HEK293T (cell line): ENCODE measurements around the gene ACOX3.

ENCODE experiments used
- BHLHE40 ChIP-seq: fragments of 450-650 bp; IDR thresholded peaks from 2 replicates; pipeline ENCODE4 v1.6.1; 2016; ENCODE audit warnings: mild to moderate bottlenecking, moderate library complexity, borderline replicate concordance
- CTBP1 ChIP-seq: fragments of 450-650 bp; IDR thresholded peaks from 2 replicates; pipeline ENCODE4 v1.6.1; 2016; ENCODE audit warnings: borderline replicate concordance
- SP1 ChIP-seq: fragments of 450-650 bp; IDR thresholded peaks from 2 replicates; pipeline ENCODE4 v1.6.1; 2017
- SUZ12 ChIP-seq: fragments of 450-650 bp; IDR thresholded peaks from 2 replicates; pipeline ENCODE4 v1.6.1; 2016; ENCODE audit warnings: mild to moderate bottlenecking
- ZNF384 ChIP-seq: fragments of 450-650 bp; IDR thresholded peaks from 2 replicates; pipeline ENCODE4 v1.6.1; 2016

DNA sequence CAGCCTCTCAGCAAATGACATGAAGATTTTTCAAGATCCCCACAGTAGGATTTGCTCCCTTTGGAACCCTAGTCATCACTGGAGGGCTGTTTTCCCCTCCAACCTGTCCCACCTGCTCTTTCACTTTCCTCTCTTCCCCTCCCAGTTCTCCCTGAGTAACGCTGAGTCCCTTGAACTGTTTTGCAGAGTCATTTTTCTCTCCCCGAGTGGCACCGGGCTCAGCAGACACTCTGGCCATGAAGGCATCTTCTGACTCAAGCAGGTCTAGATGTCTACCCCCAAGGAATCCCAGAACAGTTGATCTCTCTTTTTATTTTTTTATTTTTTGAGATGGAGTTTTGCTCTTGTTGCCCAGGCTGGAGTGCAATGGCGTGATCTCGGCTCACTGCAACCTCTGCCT lies 118.8 kb downstream of the ACOX3 start:
- no peak for TF ChIP-seq ZNF384
- TF ChIP-seq CTBP1, result no peak
- TF ChIP-seq SUZ12, result no peak
- no peak for TF ChIP-seq BHLHE40
- no peak for TF ChIP-seq SP1
